Loucy (cell line): ENCODE measurements around the gene FMNL2.

Experiments used
- H2AFZ ChIP-seq: fragments of 200-600 bp; sonication (generic); 2 replicates; pipeline ENCODE4 v1.6.0; 2016; ENCODE audit warnings: antibody characterized with exemption, mild to moderate bottlenecking, low read length, moderate library complexity
- H3F3A ChIP-seq: fragments of 200-600 bp; 2 replicates; pipeline ENCODE4 v1.6.0; 2016; ENCODE audit warnings: antibody characterized with exemption, low read depth, mild to moderate bottlenecking
- H3K27me3 ChIP-seq: fragments of 200-600 bp; sonication (generic); 2 replicates; pipeline ENCODE4 v1.6.1; 2014; ENCODE audit warnings: low read length, mild to moderate bottlenecking; ENCODE audit not compliant: insufficient read depth, poor library complexity, severe bottlenecking
- H3K36me3 ChIP-seq: fragments of 200-600 bp; sonication (generic); 2 replicates; pipeline ENCODE4 v1.6.1; 2016; ENCODE audit warnings: low read length; ENCODE audit not compliant: insufficient read depth
- H3K4me1 ChIP-seq: fragments of 200-600 bp; sonication (generic); 2 replicates; pipeline ENCODE4 v1.5.1; 2014; ENCODE audit warnings: low read length, mild to moderate bottlenecking; ENCODE audit not compliant: insufficient read depth, poor library complexity, severe bottlenecking
- H3K4me2 ChIP-seq: fragments of 200-600 bp; sonication (generic); 2 replicates; pipeline ENCODE4 v1.6.0; 2014; ENCODE audit warnings: antibody characterized with exemption, low read length, low read depth, mild to moderate bottlenecking; ENCODE audit not compliant: poor library complexity, severe bottlenecking
- H3K4me3 ChIP-seq: fragments of 200-600 bp; sonication (generic); 2 replicates; pipeline ENCODE4 v1.5.1; 2014; ENCODE audit warnings: low read length, mild to moderate bottlenecking, mixed read lengths; ENCODE audit not compliant: poor library complexity, severe bottlenecking
- H3K79me2 ChIP-seq: fragments of 200-600 bp; sonication (generic); 2 replicates; pipeline ENCODE4 v1.6.1; 2014; ENCODE audit warnings: low read length; ENCODE audit not compliant: insufficient read depth
- H3K9ac ChIP-seq: fragments of 200-600 bp; sonication (generic); 2 replicates; pipeline ENCODE4 v1.6.0; 2014; ENCODE audit warnings: mild to moderate bottlenecking, low read depth, low read length, moderate library complexity; ENCODE audit not compliant: poor library complexity, severe bottlenecking
- H3K9me2 ChIP-seq: fragments of 200-600 bp; sonication (generic); replicated peaks from 2 replicates; pipeline ENCODE4 v1.6.1; 2016; ENCODE audit warnings: low read depth, low read length, mixed read lengths
- H3K9me3 ChIP-seq: fragments of 200-600 bp; sonication (generic); 2 replicates; pipeline ENCODE4 v1.6.1; 2014; ENCODE audit warnings: mild to moderate bottlenecking, antibody characterized with exemption, low read length, low read depth; ENCODE audit not compliant: insufficient read depth
- H4K20me1 ChIP-seq: fragments of 200-600 bp; sonication (generic); 2 replicates; pipeline ENCODE4 v1.6.0; 2014; ENCODE audit warnings: antibody characterized with exemption, low read length, mild to moderate bottlenecking; ENCODE audit not compliant: insufficient read depth, poor library complexity, severe bottlenecking
- CTCF ChIP-seq: fragments of 200-600 bp; sonication (generic); conservative IDR thresholded peaks from 2 replicates; pipeline ENCODE4 v1.5.1; 2014; ENCODE audit warnings: mild to moderate bottlenecking, antibody characterized with exemption, low read length
- EZH2phosphoT487 ChIP-seq: fragments of 200-600 bp; IDR thresholded peaks from 2 replicates; pipeline ENCODE4 v1.6.1; 2018; ENCODE audit warnings: antibody characterized with exemption, mild to moderate bottlenecking, moderate library complexity, borderline replicate concordance

Gene FMNL2

DNA sequence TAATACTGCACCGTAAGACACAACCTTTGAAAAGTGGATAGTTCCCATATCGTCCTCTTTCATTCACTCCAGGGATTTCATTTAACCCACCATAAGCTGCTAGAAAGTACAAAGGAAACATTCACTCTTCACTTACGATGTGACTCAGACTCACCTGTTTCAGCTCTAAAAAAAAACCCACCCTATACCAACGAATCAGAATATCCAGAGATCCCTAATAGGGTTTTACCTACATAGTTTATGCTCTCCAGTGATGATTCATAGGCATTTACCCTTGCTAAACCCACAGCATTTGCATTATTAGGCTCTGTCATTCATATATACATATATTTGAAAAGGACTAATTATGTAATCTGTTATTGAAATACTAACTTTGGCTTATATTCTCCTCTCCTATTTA, 322.1 kb downstream of the FMNL2 start:
- Histone ChIP-seq H3K4me1 (no peaks in the 10 kb centered on the region), H3K36me3 (peaks cover 86% of the 10 kb centered on the region), H3K9me2 (no peaks in the 10 kb centered on the region), H3K4me3 (no peak overlapping the region), H4K20me1 (no peaks in the 10 kb centered on the region), H3K9ac (no peak overlapping the region), H3K9me3 (no peaks in the 10 kb centered on the region), H3K4me2 (no peak overlapping the region), H3F3A (no peaks in the 10 kb centered on the region), H3K79me2 (no peaks in the 10 kb centered on the region), H3K27me3 (no peaks in the 10 kb centered on the region), H2AFZ (no peak overlapping the region)
- TF ChIP-seq CTCF (no peak), EZH2phosphoT487 (no peak)

- no peaks in the 10 kb centered on the region for H4K20me1 ChIP-seq
These were observed 323.2 kb downstream of the FMNL2 start for GRCh38 chr2:152658221-152658620.

DNA sequence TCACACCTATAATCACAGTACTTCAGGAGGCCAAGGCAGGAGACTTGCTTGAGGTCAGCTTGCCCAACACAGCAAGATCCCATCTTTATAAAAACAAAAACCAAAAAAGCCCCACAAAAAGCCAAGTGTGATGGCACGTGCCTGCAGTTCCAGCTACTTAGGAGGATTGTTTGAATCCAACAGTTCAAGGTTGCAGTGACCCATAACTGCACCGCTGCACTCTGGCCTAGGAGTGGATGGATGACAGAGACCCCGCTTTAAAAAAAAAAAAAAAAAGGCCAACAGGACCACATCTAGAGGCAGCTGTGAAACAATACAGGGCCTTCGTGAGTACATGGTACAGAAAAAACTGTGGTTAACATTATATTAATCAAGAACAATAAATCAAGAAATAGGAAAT, 326.1 kb downstream of the FMNL2 start:
- no peaks in the 10 kb centered on the region for H4K20me1 ChIP-seq
- no peak overlapping the region for H2AFZ ChIP-seq
- no peaks in the 10 kb centered on the region for H3K9me2 ChIP-seq
- no peaks in the 10 kb centered on the region for H3K4me1 ChIP-seq
- no peak overlapping the region for H3K9ac ChIP-seq
- no peak overlapping the region for H3K4me3 ChIP-seq
- peaks cover 91% of the 10 kb centered on the region for H3K36me3 ChIP-seq
- no peaks in the 10 kb centered on the region for H3K27me3 ChIP-seq
- H3K9me3 ChIP-seq, result no peaks in the 10 kb centered on the region
- no peaks in the 10 kb centered on the region for H3F3A ChIP-seq
- TF ChIP-seq CTCF, result no peak
- TF ChIP-seq EZH2phosphoT487, result no peak
- H3K79me2 ChIP-seq, result no peaks in the 10 kb centered on the region
- no peak overlapping the region for H3K4me2 ChIP-seq

More at GRCh38 chr2:152658221-152658620, 323.2 kb downstream of the FMNL2 start:
- H3K36me3 ChIP-seq, result peaks cover 88% of the 10 kb centered on the region
- TF ChIP-seq EZH2phosphoT487 (no peak), CTCF (no peak)
- no peaks in the 10 kb centered on the region for H3K4me1 ChIP-seq
- H2AFZ ChIP-seq, result no peak overlapping the region
- no peak overlapping the region for H3K4me3 ChIP-seq
- no peak overlapping the region for H3K4me2 ChIP-seq
- H3K9me3 ChIP-seq, result no peaks in the 10 kb centered on the region
- no peaks in the 10 kb centered on the region for H3F3A ChIP-seq
- no peaks in the 10 kb centered on the region for H3K27me3 ChIP-seq
- H3K9me2 ChIP-seq, result no peaks in the 10 kb centered on the region
- H3K79me2 ChIP-seq, result no peaks in the 10 kb centered on the region
- no peak overlapping the region for H3K9ac ChIP-seq
